Measurements from ENCODE around the gene TFF2.
A peak's percentile ranks its signal among the peaks of the same experiment; 100 is the strongest.

TFF2 gene

GRCh38 chr21:42306366-42307035 is 44.3 kb downstream of the TFF2 start:
- no peak for DNase-seq

GRCh38 chr21:42305707-42306147 is 45.1 kb downstream of the TFF2 start:
- DNase-seq = no peak

GRCh38 chr21:42304556-42305454 is 46.0 kb downstream of the TFF2 start:
- no peak for DNase-seq

- no peak for DNase-seq
Measured at GRCh38 chr21:42303443-42303842, 47.4 kb downstream of the TFF2 start.

- no peak for DNase-seq
Measured at GRCh38 chr21:42302794-42303193, 48.0 kb downstream of the TFF2 start.

- peak in 1 of 56 donors; percentile 20 for DNase-seq
Measured at GRCh38 chr21:42302076-42302650, 48.6 kb downstream of the TFF2 start.

GRCh38 chr21:42301371-42302075 is 49.3 kb downstream of the TFF2 start:
- no peak for DNase-seq

GRCh38 chr21:42300956-42301355 is 49.8 kb downstream of the TFF2 start:
- DNase-seq = no peak

GRCh38 chr21:42300045-42300583 is 50.7 kb downstream of the TFF2 start:
- DNase-seq = no peak

- DNase-seq = peak in 1 of 56 donors; percentile 10
Measured at GRCh38 chr21:42299324-42300044, 51.3 kb downstream of the TFF2 start.

GRCh38 chr21:42298657-42299056 is 52.1 kb downstream of the TFF2 start:
- DNase-seq = no peak

- DNase-seq = no peak
Measured at GRCh38 chr21:42298237-42298636, 52.6 kb downstream of the TFF2 start.

GRCh38 chr21:42297377-42297776 is 53.4 kb downstream of the TFF2 start:
- no peak for DNase-seq

- no peak for DNase-seq
Measured at GRCh38 chr21:42296501-42296900, 54.3 kb downstream of the TFF2 start.

Measured in amygdala (tissue), 56 donors.